DMS153 treated with DMSO at 0.1 percent for 48 hours (cell line): ENCODE results near the gene MASP1.
"Not testable (repeated sequence)": the region's sequence is repeated elsewhere in the genome, so short reads cannot be mapped to it uniquely, and the experiment has no call there.

Source experiments
- DNase-seq: peaks from one replicate; lab custom pipeline; 2025; ENCODE audit not compliant: unreplicated experiment; lab: John Stamatoyannopoulos, UW

Gene MASP1

DNA sequence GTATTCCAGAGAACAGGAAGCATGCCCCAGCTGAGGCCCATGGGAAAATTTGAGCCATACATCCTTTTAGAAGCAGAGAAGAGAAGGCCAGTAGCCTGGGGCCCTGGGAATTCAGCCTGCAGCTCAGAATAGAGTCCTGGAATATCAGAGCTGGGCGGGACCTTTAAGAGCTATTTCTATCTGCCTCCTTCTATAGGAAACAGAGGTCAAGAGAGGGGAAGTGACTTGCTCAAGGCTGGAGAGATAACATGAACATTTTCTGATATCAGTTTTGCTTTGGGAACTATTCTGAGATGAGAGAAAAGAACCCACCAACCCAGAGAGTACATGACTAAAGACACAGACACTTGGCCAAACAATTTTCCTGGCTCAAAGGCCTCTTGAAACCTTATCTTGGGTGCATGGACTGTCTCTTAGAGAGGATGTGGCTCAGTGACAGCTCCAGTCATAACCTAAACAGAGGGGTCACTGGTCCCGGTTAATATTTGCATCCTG is 26.0 kb downstream of the MASP1 start:
- no peak for DNase-seq

DNA sequence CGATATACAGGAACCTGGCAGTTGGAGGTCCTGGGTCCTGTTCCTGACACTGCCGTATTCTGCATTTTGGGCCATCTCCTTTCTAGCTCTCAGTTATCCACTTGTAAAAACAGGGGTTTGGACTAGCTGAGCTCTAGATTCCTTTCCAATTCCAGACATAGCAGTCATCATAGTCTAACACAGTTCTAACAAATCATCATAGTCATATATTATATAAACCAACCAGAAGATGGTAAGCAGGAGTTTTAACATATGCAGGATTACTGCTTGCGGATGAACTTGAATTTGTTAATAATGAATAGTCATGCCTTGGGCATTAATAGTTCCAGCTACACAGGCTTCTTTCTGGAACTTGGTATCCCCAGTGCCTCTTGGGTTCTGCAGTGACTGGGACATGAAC is 26.6 kb downstream of the MASP1 start:
- DNase-seq, result no peak

DNA sequence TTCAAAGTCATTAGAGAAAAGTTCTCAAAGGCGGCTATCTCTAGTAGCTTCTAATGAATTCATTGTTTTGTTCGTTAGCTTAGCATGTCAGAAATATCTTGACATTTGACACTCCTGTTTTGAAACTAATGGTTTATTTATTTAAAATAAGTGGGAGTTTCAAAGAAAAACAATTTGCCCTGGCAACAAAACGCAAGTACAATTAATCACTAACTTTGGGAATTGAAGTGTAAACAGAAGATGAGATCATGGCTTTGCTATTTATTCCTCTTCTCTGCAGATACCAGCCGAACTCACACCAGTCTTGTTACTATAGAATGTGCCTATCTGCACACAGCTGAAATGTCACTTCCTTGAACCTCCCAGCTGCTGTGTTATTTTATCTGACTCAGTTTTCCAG is 27.5 kb downstream of the MASP1 start:
- DNase-seq, result peak; percentile 10

DNA sequence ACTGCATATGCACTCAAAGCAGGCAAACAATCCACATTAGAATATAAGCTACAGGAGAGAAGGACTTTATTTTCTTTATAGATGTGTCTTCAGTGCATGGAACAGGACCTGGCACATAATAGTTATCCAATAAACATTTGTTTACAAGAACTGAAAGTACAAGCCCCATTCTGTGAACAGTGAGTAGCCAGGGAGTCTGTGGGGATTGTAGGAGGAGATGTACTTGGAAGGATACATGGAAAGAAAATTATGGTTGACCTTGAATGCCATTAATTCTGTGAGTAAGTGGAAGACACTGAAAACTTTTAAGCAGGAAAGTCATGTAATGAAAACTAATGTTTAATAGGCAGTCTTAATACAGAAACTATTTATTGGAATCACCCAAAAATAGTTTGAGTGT is 28.3 kb downstream of the MASP1 start:
- DNase-seq, result no peak

DNA sequence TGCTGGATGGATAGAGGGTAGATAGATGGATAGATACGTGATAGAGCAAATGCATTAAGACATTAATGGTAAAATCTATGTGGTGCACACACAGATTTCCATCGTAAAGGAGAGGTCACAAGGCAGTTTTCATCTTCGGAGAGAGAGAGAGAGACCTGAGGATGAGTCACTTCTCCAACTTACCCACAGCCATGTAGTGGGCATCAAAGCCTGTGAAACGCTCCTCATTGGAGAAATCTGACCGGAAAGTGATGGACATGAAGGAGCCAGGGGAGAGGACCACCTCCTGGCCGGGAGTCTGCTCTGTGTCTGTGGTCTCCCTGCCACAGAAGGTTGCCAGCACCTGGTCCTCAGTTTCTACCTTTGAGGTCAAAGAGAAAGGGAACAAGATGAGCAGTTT is 29.2 kb downstream of the MASP1 start:
- DNase-seq, result no peak

DNA sequence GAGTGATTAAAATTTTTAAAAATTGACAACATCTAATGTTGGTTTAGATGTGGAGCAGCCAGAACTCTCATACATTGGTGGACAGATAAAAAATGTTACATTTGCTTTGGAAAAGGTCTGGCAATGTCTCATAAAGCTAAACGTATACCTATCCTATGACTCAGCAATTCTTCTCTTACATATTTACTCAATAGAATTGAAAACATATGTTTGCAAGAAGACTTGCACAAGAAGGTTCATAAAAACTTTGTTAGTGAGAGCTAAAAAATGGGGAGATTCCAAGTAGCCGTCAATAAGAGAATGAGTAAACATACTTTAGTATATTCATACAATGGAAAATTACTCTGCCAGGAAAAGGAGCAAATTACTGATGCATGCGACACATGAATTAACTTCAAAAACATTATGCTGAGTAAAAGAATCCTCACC is 30.0 kb downstream of the MASP1 start:
- DNase-seq, result no peak

DNA sequence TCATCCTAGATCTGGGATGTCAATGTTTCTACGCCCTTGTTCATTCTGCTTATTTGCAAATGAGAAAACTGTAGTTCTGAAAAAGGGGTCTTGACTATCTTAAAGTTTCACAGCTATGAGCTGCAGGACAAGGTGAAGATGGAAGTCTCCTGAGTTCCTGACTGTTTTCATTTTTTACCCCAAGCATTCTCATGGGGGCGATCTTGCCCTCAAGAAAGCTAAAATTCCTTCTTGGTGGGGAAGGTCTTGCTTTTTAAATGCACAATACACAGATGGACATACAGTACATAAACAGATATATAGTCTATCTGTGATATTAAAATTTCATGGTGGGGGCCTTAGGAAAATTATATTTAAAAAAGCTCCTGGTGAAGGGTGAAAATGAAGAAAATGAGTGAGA is 32.4 kb downstream of the MASP1 start:
- DNase-seq, result no peak

DNA sequence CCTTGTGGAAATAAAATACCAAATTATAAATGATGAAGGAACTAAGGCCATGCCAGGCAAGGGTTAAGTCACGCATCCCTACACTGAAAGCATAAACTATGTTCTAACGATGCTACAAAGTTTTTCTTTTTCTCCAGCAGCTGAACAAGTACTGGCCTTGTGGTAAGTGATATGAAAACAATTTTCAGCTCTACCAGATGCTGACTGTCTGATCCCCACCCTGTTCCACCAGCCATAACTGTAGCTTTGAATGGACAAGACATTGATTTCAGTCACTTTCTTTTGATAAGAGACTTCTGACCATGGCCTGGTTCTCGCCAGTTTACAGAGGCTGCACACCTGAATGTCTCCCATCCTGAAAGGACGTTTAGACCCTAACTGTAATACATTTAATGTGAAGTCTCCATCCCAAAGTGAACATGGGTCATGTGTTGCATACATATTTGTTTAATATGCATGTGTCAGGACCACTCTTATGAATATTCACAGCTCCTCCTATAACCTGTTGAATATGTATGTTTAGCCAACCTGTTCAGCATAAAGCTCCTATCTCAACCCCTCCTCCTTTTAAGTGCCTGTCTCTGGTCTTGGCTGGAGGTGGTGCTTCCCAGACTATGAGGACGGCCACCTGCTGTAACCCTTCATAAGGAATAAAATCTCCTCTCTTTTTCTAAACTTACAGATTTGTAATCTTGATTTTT is 33.4 kb downstream of the MASP1 start:
- DNase-seq, result no peak

DNA sequence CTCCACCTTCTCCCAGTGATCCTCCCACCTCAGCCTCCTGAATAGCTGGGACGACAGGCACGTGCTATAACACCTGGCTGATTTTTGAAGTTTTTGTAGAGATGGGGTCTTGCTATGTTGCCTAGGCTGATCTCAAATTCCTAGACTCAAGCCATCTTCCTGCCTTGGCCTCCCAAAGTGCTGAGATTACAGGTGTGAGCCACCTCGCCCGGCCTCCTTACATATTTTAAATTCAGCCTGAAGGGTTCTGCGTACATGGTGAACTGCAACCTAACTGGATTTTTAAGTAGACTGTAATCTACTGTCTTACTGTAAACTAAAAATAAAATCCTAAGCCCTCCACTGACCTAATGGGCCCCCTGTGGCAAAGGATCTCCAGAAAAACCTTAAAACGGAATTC is 34.1 kb downstream of the MASP1 start:
- DNase-seq, result no peak

DNA sequence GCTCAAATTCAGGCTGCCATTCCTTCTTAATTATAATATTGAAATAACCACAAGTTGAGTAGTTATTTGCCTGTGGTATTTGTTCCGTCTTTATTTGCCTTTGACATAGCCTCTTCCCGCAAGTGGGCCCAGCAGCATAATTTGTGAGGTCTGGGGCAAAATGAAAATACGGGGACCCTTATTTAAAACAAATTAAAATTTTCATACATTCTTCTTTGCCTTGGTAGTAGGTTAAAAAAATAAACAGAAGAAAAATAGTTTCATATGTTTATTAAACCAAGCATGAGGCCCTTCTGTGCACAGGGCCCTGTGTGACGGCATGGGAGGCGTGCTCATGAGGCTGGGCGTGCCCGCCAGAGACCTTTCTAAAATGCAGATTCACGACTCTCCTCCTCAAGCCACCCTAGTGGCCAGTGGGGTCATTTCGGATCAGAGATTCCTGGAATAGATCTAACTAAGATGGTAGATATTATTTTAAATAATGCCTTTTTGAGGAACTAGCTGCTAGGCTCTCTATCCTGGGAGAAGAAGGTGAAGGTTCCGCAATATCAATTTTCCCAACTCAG is 35.4 kb downstream of the MASP1 start:
- no peak for DNase-seq

DNA sequence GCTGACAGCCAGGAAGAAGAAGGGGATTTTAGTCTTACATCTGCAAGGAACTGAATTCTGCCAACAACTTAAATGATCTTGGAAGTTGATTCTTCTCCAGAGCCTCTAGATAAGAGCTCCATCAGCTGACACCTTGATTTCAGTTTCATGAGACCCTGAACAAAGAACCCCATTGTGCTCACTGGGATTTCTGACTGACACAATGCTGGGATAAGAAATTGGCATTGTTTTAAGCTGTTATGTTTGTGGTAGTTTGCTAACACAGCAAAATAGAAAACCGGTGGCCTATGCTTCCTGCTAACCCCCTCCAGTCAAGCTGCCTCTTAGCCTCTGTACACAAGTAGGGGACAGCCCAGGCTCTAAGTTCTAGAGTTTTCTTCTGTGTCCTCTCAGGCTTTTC is 36.2 kb downstream of the MASP1 start:
- DNase-seq, result no peak

DNA sequence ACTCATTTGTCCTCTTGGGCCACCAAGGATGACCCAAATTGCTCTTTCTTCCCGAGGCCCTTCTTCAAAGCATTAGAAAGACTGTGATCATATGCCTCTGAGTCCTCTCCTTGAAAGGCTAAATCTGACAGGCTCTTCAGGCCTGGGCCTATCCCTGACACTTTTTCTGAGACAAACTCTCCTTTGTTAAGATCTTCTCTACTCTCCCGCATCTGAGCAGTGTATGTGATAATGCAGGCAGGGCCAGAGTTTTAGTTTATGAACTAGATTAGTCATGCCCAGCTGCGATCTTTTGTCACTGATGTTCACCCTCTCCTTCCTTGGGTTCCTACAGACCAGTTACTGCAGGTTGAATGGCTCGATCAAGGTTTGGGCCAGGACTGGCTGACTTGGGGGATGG is 39.2 kb downstream of the MASP1 start:
- no peak for DNase-seq

DNA sequence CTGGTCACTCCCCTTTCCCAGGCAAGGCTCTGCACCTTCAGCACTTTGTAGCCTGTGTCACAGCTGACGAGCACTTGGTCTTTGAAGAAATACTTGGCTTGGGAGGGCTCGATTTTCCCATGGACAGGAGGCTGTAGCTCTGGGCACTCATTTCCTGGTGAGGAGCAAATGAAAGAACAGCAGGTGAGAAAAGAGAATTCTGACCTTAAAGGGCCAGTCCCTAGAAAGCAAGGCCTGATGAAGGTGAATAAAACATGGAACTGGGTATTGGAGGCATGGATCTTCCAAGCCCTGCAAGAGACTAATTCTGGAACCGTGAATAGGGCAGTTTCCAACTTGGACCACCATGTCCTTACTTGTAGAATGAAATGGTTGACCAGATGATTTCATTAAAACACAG is 39.9 kb downstream of the MASP1 start:
- no peak for DNase-seq

DNA sequence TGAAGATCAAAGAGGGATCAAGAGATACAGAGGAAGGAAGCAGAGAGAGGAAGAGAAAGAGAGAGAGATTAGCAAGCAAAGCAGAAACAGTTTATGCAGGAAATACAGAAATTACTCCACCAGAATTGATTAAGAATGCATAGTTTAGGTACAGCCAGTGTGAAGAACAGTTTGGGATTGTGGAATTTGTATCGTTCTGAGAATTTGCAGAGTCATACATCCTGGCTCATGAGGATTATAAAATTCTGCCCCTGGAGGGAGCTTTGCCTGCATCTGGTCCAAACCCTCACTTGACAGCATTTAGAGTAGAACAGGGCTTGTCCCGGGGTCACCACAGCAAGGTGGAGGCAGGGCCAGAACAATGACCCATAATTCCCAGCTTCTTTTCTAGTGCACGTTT is 44.1 kb downstream of the MASP1 start:
- no peak for DNase-seq

DNA sequence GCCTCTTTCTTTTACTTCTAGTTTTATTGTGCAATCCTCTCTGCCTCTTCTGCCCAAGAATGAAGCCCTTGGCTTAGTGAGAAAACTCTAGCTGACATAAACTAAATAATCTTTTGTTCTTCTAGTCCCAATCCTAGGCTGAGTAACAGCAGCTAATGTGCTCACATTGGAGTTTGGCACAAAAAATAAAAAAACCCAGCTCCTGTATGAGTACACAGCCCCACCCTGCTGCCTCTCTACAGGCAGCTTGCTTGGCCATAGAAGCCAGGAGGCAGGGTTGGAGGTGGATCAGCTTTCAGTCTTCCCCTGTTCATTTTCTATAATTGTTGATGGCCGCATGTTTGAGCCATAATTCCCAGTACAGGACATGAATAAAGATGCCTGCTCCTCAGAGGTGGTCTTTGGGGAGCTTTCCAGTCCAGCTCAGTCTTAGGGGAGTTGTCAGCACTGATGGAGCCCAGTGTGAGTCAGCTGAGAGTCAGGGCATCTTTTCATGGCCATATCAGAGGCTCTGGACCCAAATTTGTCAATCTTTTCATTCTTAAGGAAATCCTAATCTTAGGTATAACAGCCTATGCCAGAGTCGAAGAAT is 47.5 kb downstream of the MASP1 start:
- DNase-seq, result no peak

DNA sequence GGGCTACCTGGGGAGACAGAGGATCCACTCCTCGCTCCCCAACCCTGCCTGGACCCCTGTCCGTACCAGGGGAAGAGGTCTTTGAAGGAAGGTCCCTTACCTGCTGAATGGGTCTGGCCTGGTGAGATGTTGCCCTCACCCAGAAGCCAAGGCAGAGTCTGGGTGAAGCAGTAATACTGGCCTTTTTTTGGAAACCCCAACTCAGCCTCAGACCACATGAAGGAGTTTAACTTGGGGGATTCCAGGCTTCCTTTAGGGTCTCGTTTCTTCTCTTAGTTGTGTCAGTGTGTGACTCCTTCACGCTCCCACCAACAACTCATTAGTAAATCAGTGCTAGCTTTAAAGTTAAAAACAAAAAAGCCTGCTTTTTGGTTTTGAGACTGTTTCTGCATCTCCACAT is 48.6 kb downstream of the MASP1 start:
- no peak for DNase-seq

DNA sequence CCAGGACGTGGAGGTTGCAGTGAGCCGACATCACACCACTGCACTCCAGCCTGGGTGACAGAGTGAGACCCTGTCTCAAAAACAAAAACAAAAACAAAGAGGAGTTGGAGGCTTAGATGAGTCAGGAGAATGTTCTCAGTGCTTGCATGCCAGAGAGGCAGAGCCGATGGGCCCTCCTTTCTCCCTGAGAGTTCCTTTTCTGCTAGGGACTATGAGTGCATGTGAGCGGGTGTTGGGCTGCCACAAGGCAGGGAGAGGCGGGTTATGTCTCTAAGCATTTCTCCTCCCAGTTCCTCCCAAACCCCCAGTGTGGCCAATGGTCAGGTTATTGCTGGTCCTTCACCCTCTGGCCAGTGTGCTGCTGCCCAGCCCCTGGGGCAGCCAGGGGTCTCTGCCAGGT is 49.1 kb downstream of the MASP1 start:
- no peak for DNase-seq

DNA sequence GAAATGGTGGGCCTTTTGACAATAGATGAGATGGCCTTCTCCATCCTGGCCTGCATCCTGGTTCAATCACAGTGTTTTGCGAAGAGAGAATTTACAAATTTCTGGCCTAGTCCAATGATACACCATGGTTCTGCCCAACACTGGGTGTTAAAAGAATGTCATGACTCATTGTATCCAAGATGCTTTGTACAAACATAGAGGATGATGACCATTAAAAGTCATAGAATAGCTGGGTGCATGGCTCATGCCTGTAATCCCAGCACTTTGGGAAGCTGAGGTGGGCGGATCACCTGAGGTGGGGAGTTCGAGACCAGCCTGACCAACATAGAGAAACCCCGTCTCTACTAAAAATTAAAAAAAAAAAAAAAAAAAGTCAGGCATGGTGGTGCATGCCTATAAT is 52.7 kb downstream of the MASP1 start:
- DNase-seq, result not testable (repeated sequence)

DNA sequence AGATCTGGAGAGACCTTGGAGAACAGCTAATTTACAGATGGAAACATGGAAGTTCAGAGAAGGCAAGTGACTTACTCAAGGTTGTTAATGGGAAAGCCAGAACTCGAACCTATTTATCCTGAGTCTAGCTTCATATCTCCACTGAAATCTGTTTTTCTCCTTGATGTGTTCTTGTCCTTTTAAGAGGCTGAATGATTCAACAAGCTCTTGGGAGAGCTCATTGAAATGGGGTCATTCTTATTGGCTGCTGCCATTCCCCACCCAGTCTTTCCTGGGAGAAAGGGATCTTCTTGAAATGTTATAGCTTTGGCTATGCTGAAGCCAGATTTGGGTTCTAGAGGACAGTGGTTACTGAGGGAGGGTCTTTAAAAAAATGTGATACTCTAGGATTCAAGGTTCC is 53.3 kb downstream of the MASP1 start:
- DNase-seq, result no peak

DNA sequence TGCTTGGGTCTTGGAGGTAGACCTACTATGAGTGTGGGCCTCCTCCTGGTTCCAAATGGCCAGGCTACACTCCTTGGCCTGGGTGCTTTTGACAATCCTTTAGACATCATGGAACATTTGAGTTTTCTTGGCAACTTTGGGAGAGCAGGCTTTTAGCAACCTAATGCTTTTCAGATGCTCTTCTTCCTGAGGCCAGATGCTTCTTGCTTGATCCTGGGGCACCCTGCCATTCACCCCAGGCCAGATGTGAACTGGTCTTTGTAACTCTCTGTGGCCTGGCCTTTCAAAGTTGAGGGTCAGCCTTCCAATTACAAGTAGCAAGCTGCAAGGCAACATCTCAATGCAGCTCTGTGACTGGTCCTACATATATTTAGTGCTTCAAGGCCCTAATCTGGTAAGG is 53.8 kb downstream of the MASP1 start:
- DNase-seq, result no peak

DNA sequence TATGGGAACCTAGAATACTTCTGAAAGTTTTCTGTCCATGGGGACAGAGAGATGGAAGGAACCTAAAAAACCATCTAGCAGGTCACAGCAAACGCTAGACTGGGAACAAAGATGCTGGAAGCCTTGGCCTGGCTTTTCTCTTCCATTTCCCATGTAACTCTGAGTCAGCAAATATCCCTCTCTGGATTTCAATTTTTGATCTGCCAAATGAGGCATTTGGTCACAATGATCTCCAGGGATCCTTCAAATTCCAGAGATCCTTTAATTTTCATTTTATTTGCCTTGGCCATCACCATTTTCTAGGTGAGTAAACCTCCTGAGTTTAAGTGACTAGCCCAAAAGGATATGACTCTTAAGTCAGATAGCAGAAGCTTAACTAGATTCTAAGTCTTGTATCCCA is 54.6 kb downstream of the MASP1 start:
- no peak for DNase-seq

DNA sequence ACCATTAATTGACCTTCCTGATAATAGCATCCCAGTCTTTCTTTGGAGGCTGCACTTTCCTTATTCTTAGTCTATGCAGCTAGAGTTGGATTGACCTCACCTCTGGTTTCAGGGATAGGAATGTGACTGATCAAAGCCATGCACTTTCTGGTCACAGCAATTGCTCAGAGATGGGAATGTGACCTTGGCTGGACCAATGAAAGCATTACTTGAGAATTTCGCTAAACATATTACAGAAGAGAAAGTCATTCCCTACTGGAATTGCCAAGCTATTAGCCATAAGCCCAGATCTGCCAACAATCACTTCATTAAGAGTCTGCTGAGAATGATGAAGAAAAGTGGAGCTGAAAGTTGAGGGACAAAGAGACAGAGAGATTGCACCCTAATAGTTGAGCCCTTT is 61.5 kb downstream of the MASP1 start:
- no peak for DNase-seq

DNA sequence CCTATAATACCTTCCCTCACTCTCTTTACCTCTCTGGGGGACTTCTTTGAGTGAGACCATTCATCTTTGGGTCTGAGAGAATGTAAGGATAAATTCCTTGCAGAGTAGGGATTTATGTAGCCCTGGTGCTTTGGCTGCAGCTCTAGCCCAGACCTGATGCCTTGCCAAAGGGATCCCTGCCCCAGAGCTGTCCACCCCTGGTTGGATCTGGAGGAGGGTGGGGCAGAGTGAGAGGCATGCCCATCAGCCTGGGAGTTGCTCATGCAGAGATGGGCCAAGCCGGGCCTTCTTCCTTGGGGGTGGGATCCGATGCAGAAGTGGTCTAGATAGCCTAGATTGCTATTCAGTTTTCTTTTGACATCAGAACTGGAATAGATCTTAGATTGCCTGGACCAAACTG is 62.8 kb downstream of the MASP1 start:
- DNase-seq, result no peak
